Measurements from ENCODE around the gene TEX36. TPM values are rescaled to one million over a fixed set of nuclear protein-coding genes. Genes with fewer than 3 reads are reported as not detected.
"Not testable (repeated sequence)": the region's sequence is repeated elsewhere in the genome, so short reads cannot be mapped to it uniquely, and the experiment has no call there.

TEX36 gene
- total RNA-seq, 2 donors from 2014 or later, result not detected

DNA sequence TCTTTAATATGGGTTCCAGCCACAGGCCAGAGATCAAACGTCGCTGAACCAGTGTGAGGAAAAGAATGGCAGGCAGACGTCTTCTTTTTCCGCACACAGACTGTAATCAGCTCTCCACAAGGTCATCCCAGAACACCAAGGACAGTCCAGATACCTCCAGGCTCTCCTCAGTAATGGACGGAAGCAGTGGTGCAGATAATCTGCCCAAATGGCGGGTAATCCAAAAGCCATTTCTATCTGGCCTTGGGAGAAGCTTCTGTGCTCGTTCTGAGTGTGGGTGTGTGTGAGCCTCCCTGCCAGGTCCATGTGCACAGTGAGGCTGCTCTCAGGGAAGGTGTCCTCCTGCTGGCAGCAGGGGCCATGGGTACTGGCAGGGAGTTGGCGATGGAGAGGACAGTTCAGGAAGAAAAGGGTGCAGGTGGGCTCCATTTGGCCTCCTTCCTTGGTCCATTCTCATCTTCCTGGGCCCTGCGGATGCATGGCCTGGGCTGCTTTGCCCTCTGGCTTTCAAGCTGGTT is 15.6 kb upstream of the TEX36 start:
- 91% methylated on average over 9 of the region's 9 CpGs for WGBS
- intact Hi-C loops (cut with DNase I), result loop anchor here (10.0 kb wide), 1 partner anchor 644 kb away; no protein-coding TSS in a partner anchor
- no peaks in the 10 kb centered on the region for H3K4me1 ChIP-seq (replicated peaks)

DNA sequence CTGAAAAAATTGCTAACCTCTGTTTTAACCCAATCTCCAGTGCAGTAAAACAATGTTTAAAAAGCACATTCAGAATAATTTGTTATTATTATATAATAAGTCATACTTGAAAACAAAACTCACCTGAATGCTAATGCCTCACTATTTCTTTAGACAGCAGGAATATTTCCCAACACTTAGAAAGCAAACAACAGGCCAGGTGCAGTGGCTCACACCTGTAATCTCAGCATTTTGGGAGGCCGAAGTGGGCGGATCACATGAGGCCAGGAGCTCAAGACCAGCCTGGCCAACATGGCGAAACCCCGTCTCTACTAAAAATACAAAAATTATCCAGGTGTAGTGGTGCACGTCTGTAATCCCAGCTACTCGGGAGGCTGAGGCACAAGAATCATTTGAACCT is 13.9 kb upstream of the TEX36 start:
- not testable (repeated sequence) for H3K27me3 ChIP-seq (replicated peaks; ENCODE audit: insufficient read depth); H3K36me3 ChIP-seq; H3K4me1 ChIP-seq (replicated peaks); H3K4me3 ChIP-seq; H3K27ac ChIP-seq; H3K9me3 ChIP-seq; DNase-seq (ENCODE audit: low spot score)
- WGBS, result 94% methylated on average over 6 of the region's 6 CpGs
- intact Hi-C loops (cut with DNase I), result loop anchor here (10.0 kb wide), 1 partner anchor 642 kb away; no protein-coding TSS in a partner anchor

More for the DNA sequence above, 15.6 kb upstream of the TEX36 start:
- Histone ChIP-seq H3K36me3 (no peaks in the 10 kb centered on the region), H3K27ac (no peak overlapping the region), H3K27me3 (replicated peaks; ENCODE audit: insufficient read depth) (no peaks in the 10 kb centered on the region), H3K9me3 (no peaks in the 10 kb centered on the region), H3K4me3 (no peak overlapping the region)
- no peak for DNase-seq (ENCODE audit: low spot score)
- no peak for TF ChIP-seq POLR2AphosphoS5 (IDR thresholded peaks at IDR 0.05)
- TF ChIP-seq, protein P1, sequence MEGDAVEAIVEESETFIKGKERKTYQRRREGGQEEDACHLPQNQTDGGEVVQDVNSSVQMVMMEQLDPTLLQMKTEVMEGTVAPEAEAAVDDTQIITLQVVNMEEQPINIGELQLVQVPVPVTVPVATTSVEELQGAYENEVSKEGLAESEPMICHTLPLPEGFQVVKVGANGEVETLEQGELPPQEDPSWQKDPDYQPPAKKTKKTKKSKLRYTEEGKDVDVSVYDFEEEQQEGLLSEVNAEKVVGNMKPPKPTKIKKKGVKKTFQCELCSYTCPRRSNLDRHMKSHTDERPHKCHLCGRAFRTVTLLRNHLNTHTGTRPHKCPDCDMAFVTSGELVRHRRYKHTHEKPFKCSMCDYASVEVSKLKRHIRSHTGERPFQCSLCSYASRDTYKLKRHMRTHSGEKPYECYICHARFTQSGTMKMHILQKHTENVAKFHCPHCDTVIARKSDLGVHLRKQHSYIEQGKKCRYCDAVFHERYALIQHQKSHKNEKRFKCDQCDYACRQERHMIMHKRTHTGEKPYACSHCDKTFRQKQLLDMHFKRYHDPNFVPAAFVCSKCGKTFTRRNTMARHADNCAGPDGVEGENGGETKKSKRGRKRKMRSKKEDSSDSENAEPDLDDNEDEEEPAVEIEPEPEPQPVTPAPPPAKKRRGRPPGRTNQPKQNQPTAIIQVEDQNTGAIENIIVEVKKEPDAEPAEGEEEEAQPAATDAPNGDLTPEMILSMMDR (IDR thresholded peaks at IDR 0.05), result no peak
- TF ChIP-seq POLR2A (IDR thresholded peaks at IDR 0.05), result no peak

GRCh38 chr10:125694883-125695282 is 11.9 kb upstream of the TEX36 start:
- peaks cover 7% of the 10 kb centered on the region for H3K4me1 ChIP-seq (replicated peaks)
- H3K36me3 ChIP-seq, result no peaks in the 10 kb centered on the region
- H3K27me3 ChIP-seq (replicated peaks; ENCODE audit: insufficient read depth), result no peaks in the 10 kb centered on the region
- intact Hi-C loops (cut with DNase I), result loop anchor here (5.0 to 10.0 kb wide), 2 partner anchors 528 to 640 kb away; no protein-coding TSS in a partner anchor
- DNase-seq (ENCODE audit: low spot score), result peak; percentile 53
- no peak overlapping the region for H3K27ac ChIP-seq
- no peak overlapping the region for H3K4me3 ChIP-seq
- TF ChIP-seq POLR2A (IDR thresholded peaks at IDR 0.05) (no peak), POLR2AphosphoS5 (IDR thresholded peaks at IDR 0.05) (peak; percentile 88)
- WGBS, result 0% methylated on average over 1 of the region's 1 CpG
- no peaks in the 10 kb centered on the region for H3K9me3 ChIP-seq

GRCh38 chr10:125693524-125693847 is 10.5 kb upstream of the TEX36 start:
- WGBS, result 34% methylated on average over 2 of the region's 2 CpGs

GRCh38 chr10:125692601-125693523 is 9.9 kb upstream of the TEX36 start:
- Histone ChIP-seq H3K36me3 (no peaks in the 10 kb centered on the region), H3K27ac (no peak overlapping the region), H3K9me3 (no peaks in the 10 kb centered on the region), H3K27me3 (replicated peaks; ENCODE audit: insufficient read depth) (peaks cover 2% of the 10 kb centered on the region), H3K4me3 (no peak overlapping the region), H3K4me1 (replicated peaks) (peaks cover 7% of the 10 kb centered on the region)
- 56% methylated on average over 12 of the region's 12 CpGs for WGBS
- TF ChIP-seq, protein P1 (IDR thresholded peaks at IDR 0.05), result no peak
- TF ChIP-seq POLR2AphosphoS5 (IDR thresholded peaks at IDR 0.05) (no peak), POLR2A (IDR thresholded peaks at IDR 0.05) (no peak)
- no peak for DNase-seq (ENCODE audit: low spot score)
- intact Hi-C loops (cut with DNase I), result loop anchor here (5.0 to 10.0 kb wide), 2 partner anchors 526 to 638 kb away; no protein-coding TSS in a partner anchor

More at GRCh38 chr10:125693524-125693847, 10.5 kb upstream of the TEX36 start:
- H3K27me3 ChIP-seq (replicated peaks; ENCODE audit: insufficient read depth), result peaks cover 2% of the 10 kb centered on the region
- intact Hi-C loops (cut with DNase I), result loop anchor here (5.0 to 10.0 kb wide), 2 partner anchors 526 to 639 kb away; no protein-coding TSS in a partner anchor
- TF ChIP-seq POLR2AphosphoS5 (IDR thresholded peaks at IDR 0.05), result peak; percentile 74
- TF ChIP-seq, protein P1 (IDR thresholded peaks at IDR 0.05), result no peak
- H3K36me3 ChIP-seq, result no peaks in the 10 kb centered on the region
- no peak overlapping the region for H3K27ac ChIP-seq
- DNase-seq (ENCODE audit: low spot score), result peak; percentile 61
- H3K4me3 ChIP-seq, result no peak overlapping the region
- H3K4me1 ChIP-seq (replicated peaks), result peaks cover 7% of the 10 kb centered on the region
- no peaks in the 10 kb centered on the region for H3K9me3 ChIP-seq
